WTC11 (cell line): ENCODE data around the gene USP47. TPM values are rescaled to one million over a fixed set of nuclear protein-coding genes. Genes with fewer than 3 reads are reported as not detected.

Experiments used
- ATAC-seq: fragments of 200-7000 bp; cut with Tn5 transposase; 2 replicates; pipeline ENCODE4 v1.10.0; 2021; ENCODE audit warnings: mild to moderate bottlenecking, moderate library complexity
- CTCF ChIA-PET: fragments of 300-600 bp; sonication (Branson Sonifier 250); formaldehyde crosslinking; loops from one replicate; lab custom pipeline; 2021; ENCODE audit warnings: antibody characterized with exemption; lab: Charles Lee
- POLR2A ChIA-PET: fragments of 350-600 bp; sonication (Branson Sonifier 250); formaldehyde crosslinking; loops from one replicate; lab custom pipeline; 2021; ENCODE audit warnings: antibody characterized with exemption; lab: Charles Lee
- DNase-seq: peaks from one replicate; pipeline ENCODE4 v3.0.0; 2021; ENCODE audit warnings: low spot score
- H3K27ac Mint-ChIP-seq: 2 replicates; pipeline ENCODE4 v1.8.0; 2021; ENCODE audit warnings: mixed read lengths
- H3K27me3 Mint-ChIP-seq: 2 replicates; pipeline ENCODE4 v1.8.0; 2021; ENCODE audit warnings: low read depth, mild to moderate bottlenecking, moderate library complexity, mixed read lengths
- H3K36me3 Mint-ChIP-seq: 2 replicates; pipeline ENCODE4 v1.8.0; 2021; ENCODE audit warnings: mixed read lengths
- H3K4me1 Mint-ChIP-seq: 2 replicates; pipeline ENCODE4 v1.8.0; 2022; ENCODE audit warnings: mixed read lengths
- H3K4me3 Mint-ChIP-seq: 2 replicates; pipeline ENCODE4 v1.8.0; 2021; ENCODE audit warnings: mild to moderate bottlenecking, moderate library complexity, mixed read lengths
- H3K9me3 Mint-ChIP-seq: 2 replicates; pipeline ENCODE4 v1.8.0; 2021; ENCODE audit warnings: mixed read lengths
- CBFB ChIP-seq: sonication (generic); formaldehyde crosslinking; IDR thresholded peaks from 2 replicates; pipeline ENCODE4 v1.8.1; 2022; ENCODE audit warnings: mild to moderate bottlenecking, low read depth, missing genetic modification reagents
- GRHL2 ChIP-seq: fragments of 250-450 bp; sonication (Bioruptor Pico); IDR thresholded peaks from 2 replicates; pipeline ENCODE4 v1.8.0; 2022; ENCODE audit warnings: mild to moderate bottlenecking, moderate library complexity; ENCODE audit not compliant: insufficient replicate concordance, severe bottlenecking
- HMGA2 ChIP-seq: fragments of 250-450 bp; sonication (Bioruptor Pico); IDR thresholded peaks from 2 replicates; pipeline ENCODE4 v1.4.0; 2021; ENCODE audit warnings: mild to moderate bottlenecking, moderate library complexity
- MYBL2 ChIP-seq: sonication (generic); formaldehyde crosslinking; IDR thresholded peaks from 2 replicates; pipeline ENCODE4 v1.8.1; 2023; ENCODE audit warnings: mild to moderate bottlenecking, moderate library complexity, missing genetic modification reagents
- NFATC4 ChIP-seq: fragments of 250-450 bp; sonication (Bioruptor Pico); IDR thresholded peaks from 2 replicates; pipeline ENCODE4 v1.9.0; 2021; ENCODE audit warnings: mild to moderate bottlenecking
- NFE2L1 ChIP-seq: sonication (generic); formaldehyde crosslinking; IDR thresholded peaks from 2 replicates; pipeline ENCODE4 v1.8.1; 2023; ENCODE audit warnings: missing genetic modification reagents
- NFYB ChIP-seq: sonication (generic); formaldehyde crosslinking; conservative IDR thresholded peaks from 2 replicates; pipeline ENCODE4 v1.8.0; 2022; ENCODE audit warnings: low read depth, missing genetic modification reagents
- OVOL2 ChIP-seq: fragments of 250-450 bp; sonication (Bioruptor Pico); IDR thresholded peaks from 2 replicates; pipeline ENCODE4 v1.9.0; 2021; ENCODE audit warnings: mild to moderate bottlenecking, borderline replicate concordance
- PRRX2 ChIP-seq: fragments of 250-450 bp; sonication (Bioruptor Pico); IDR thresholded peaks from 2 replicates; pipeline ENCODE4 v1.8.0; 2021; ENCODE audit warnings: mild to moderate bottlenecking
- SOX15 ChIP-seq: fragments of 250-450 bp; sonication (Bioruptor Pico); IDR thresholded peaks from 2 replicates; pipeline ENCODE4 v1.9.0; 2021; ENCODE audit warnings: mild to moderate bottlenecking
- ZNF219 ChIP-seq: sonication (generic); formaldehyde crosslinking; IDR thresholded peaks from 2 replicates; pipeline ENCODE4 v1.8.0; 2023; ENCODE audit warnings: missing genetic modification reagents, mild to moderate bottlenecking, borderline replicate concordance
- ZNF232 ChIP-seq: sonication (generic); formaldehyde crosslinking; IDR thresholded peaks from 2 replicates; pipeline ENCODE4 v1.8.0; 2022; ENCODE audit warnings: mild to moderate bottlenecking, missing genetic modification reagents
- total RNA-seq: library from RNA; stranded (reverse); gene quantifications from 3 replicates; pipeline ENCODE4 v1.2.3, GENCODE V29; 2021
- TF ChIP-seq, protein P1 (sequence below): fragments of 250-450 bp; sonication (Bioruptor Pico); IDR thresholded peaks from 2 replicates; pipeline ENCODE4 v1.9.0; 2021; ENCODE audit warnings: mild to moderate bottlenecking
- TF ChIP-seq, protein P2 (sequence below): fragments of 250-450 bp; sonication (Bioruptor Pico); IDR thresholded peaks from 2 replicates; pipeline ENCODE4 v1.9.0; 2021; ENCODE audit warnings: moderate library complexity, mild to moderate bottlenecking, inconsistent platforms, borderline replicate concordance
- TF ChIP-seq, protein P3 (sequence below): sonication (generic); formaldehyde crosslinking; IDR thresholded peaks from 2 replicates; pipeline ENCODE4 v1.8.1; 2023; ENCODE audit warnings: mild to moderate bottlenecking, missing genetic modification reagents
- TF ChIP-seq, protein P4 (sequence below): sonication (generic); formaldehyde crosslinking; IDR thresholded peaks from 2 replicates; pipeline ENCODE4 v1.8.1; 2023; ENCODE audit warnings: mild to moderate bottlenecking, missing genetic modification reagents
- TF ChIP-seq, protein P5 (sequence below): sonication (generic); formaldehyde crosslinking; IDR thresholded peaks from 2 replicates; pipeline ENCODE4 v1.8.0; 2023; ENCODE audit warnings: missing genetic modification reagents
- TF ChIP-seq, protein P6 (sequence below): sonication (generic); formaldehyde crosslinking; IDR thresholded peaks from 2 replicates; pipeline ENCODE4 v1.8.1; 2023; ENCODE audit warnings: mild to moderate bottlenecking, missing genetic modification reagents, moderate library complexity

USP47 gene
- total RNA-seq, 1 experiment from 2014 or later, result 19.7 TPM

DNA sequence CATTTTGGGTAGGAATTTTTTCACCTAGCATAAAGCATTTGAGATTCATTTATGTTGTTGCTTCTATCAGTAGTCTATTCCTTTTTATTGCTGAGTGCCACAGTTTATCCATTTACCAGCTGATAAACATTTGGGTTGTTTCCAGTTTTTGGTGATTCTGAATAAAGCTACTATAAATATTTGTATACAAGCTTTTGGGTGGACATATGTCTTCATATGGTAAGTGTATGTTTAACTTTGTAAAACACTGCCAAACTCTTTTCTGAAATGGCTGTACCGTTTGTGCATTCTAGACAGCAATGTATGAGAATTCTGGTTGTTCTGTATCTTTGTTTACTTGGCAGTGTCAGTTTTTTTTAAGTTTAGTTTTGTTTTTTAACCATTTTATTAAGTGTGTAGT lies 16.9 kb downstream of the USP47 start (continued):
- TF ChIP-seq, protein P1, sequence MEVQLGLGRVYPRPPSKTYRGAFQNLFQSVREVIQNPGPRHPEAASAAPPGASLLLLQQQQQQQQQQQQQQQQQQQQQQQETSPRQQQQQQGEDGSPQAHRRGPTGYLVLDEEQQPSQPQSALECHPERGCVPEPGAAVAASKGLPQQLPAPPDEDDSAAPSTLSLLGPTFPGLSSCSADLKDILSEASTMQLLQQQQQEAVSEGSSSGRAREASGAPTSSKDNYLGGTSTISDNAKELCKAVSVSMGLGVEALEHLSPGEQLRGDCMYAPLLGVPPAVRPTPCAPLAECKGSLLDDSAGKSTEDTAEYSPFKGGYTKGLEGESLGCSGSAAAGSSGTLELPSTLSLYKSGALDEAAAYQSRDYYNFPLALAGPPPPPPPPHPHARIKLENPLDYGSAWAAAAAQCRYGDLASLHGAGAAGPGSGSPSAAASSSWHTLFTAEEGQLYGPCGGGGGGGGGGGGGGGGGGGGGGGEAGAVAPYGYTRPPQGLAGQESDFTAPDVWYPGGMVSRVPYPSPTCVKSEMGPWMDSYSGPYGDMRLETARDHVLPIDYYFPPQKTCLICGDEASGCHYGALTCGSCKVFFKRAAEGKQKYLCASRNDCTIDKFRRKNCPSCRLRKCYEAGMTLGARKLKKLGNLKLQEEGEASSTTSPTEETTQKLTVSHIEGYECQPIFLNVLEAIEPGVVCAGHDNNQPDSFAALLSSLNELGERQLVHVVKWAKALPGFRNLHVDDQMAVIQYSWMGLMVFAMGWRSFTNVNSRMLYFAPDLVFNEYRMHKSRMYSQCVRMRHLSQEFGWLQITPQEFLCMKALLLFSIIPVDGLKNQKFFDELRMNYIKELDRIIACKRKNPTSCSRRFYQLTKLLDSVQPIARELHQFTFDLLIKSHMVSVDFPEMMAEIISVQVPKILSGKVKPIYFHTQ (CRISPR knock-in tag), result no peak

DNA sequence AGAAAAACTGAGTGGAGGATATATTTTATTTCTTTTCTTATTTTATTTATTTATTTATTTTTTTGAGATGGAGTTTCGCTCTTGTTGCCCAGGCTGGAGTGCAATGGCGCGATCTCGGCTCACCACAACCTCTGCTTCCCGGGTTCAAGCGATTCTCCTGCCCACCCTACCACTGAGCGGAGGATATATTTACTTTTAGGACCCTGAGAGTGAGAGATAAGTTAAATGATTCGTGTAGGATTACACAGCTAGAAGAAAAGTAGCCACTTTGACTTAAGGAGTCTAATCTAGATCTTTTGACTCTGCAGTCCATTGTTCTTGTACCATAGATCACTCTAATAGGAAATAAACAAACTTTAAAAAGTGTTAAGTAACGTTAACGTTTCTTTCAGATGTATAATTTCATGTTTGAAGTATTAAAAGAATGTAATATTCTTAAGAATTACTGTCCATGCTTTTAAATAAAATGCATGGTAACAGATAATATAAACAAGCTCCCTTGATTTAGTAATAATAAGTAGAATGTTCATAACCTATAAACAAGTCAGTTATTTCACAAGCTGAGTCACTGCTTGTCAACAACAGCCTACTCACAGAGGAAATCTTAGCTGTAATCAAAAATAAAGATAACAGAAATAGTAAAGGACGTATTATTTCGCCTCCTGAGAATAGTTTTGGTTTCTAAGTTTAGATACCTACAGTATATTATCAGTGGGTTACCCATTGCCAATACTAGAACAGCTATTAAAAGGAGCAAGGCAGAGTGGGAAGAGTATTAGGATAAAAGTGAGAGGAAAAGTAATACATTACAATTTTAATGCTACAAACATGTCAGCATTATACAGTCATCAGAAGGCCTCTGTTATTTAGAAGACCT lies 18.6 kb downstream of the USP47 start:
- no peaks in the 10 kb centered on the region for H3K36me3 Mint-ChIP-seq
- no peaks in the 10 kb centered on the region for H3K9me3 Mint-ChIP-seq
- CTCF ChIA-PET, result interaction anchor here (1.2 kb wide), 1 partner anchor 11 kb away, joined by 3 read pairs; no protein-coding TSS in a partner anchor
- peaks cover 37% of the 10 kb centered on the region for H3K4me1 Mint-ChIP-seq
- DNase-seq (no peak), ATAC-seq (no peak)
- H3K4me3 Mint-ChIP-seq, result no peak overlapping the region
- POLR2A ChIA-PET, result no interaction called here
- no peak for TF ChIP-seq NFYB (CRISPR knock-in tag)
- TF ChIP-seq GRHL2 (CRISPR knock-in tag), result no peak
- TF ChIP-seq SOX15 (CRISPR knock-in tag), result no peak
- TF ChIP-seq, protein P2, sequence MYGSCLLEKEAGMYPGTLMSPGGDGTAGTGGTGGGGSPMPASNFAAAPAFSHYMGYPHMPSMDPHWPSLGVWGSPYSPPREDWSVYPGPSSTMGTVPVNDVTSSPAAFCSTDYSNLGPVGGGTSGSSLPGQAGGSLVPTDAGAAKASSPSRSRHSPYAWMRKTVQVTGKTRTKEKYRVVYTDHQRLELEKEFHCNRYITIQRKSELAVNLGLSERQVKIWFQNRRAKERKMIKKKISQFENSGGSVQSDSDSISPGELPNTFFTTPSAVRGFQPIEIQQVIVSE, result no peak
- TF ChIP-seq OVOL2 (CRISPR knock-in tag), result no peak
- TF ChIP-seq ZNF219 (CRISPR knock-in tag), result no peak
- no peak for TF ChIP-seq MYBL2 (CRISPR knock-in tag)
- no peak for TF ChIP-seq CBFB (CRISPR knock-in tag)
- TF ChIP-seq NFE2L1 (CRISPR knock-in tag), result no peak
- TF ChIP-seq PRRX2, result no peak
- TF ChIP-seq, protein P3, sequence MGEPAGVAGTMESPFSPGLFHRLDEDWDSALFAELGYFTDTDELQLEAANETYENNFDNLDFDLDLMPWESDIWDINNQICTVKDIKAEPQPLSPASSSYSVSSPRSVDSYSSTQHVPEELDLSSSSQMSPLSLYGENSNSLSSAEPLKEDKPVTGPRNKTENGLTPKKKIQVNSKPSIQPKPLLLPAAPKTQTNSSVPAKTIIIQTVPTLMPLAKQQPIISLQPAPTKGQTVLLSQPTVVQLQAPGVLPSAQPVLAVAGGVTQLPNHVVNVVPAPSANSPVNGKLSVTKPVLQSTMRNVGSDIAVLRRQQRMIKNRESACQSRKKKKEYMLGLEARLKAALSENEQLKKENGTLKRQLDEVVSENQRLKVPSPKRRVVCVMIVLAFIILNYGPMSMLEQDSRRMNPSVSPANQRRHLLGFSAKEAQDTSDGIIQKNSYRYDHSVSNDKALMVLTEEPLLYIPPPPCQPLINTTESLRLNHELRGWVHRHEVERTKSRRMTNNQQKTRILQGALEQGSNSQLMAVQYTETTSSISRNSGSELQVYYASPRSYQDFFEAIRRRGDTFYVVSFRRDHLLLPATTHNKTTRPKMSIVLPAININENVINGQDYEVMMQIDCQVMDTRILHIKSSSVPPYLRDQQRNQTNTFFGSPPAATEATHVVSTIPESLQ (CRISPR knock-in tag), result no peak
- 0 out of 2 replicates have a peak overlapping the region, but pooled peaks have one; percentile 31 for H3K27ac Mint-ChIP-seq
- no peaks in the 10 kb centered on the region for H3K27me3 Mint-ChIP-seq

DNA sequence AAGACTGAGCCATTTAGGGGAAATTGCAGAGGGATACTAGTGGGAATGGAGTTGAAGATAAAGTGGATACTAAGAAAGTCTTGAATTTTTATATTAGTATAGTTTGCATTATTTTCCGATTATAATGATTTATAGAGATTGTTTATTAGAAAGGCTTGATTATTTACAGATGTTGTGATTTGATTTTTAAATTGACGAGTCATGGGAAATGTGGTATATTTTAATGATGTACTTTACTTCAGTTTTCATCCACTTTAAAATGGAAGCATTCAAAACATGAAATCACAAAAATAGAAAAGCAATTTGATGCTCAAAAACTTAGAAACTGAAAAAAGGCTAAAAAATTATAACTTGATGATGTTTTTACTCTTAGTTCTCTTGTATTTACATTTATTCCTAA lies 21.2 kb downstream of the USP47 start:
- H3K9me3 Mint-ChIP-seq, result peaks cover 3% of the 10 kb centered on the region
- no peak overlapping the region for H3K4me3 Mint-ChIP-seq
- H3K36me3 Mint-ChIP-seq, result peaks cover 2% of the 10 kb centered on the region; the same call in 1 of the 2 replicates
- DNase-seq, result no peak
- CTCF ChIA-PET, result no interaction called here
- no peak overlapping the region for H3K27ac Mint-ChIP-seq
- TF ChIP-seq ZNF232 (no peak), NFATC4 (no peak)
- TF ChIP-seq, all 79 proteins: peak for 0
- Mint-ChIP-seq H3K4me1 (peaks cover 40% of the 10 kb centered on the region), H3K27me3 (no peaks in the 10 kb centered on the region)
- POLR2A ChIA-PET, result no interaction called here
- ATAC-seq, result no peak

DNA sequence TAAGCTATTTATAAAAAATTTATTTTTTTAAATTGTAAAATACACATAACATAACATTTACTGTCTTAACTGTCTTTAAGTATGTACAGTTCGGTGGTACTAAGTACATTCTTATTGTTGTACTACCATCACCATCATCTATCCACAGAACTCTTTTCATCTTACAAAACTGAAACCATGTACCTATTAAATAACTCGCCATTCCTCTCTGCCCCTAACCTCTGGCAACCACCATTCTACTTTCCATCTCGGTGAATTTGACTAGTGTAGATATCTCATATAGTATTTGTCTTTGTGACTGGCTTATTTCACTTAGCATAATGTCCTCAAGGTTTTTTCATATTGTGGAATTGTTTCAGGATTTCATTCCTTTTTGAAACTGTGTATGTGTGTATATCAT lies 22.6 kb downstream of the USP47 start:
- TF ChIP-seq, protein P4, sequence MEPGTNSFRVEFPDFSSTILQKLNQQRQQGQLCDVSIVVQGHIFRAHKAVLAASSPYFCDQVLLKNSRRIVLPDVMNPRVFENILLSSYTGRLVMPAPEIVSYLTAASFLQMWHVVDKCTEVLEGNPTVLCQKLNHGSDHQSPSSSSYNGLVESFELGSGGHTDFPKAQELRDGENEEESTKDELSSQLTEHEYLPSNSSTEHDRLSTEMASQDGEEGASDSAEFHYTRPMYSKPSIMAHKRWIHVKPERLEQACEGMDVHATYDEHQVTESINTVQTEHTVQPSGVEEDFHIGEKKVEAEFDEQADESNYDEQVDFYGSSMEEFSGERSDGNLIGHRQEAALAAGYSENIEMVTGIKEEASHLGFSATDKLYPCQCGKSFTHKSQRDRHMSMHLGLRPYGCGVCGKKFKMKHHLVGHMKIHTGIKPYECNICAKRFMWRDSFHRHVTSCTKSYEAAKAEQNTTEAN (CRISPR knock-in tag), result no peak
- TF ChIP-seq SOX15 (CRISPR knock-in tag) (no peak), HMGA2 (CRISPR knock-in tag) (no peak)
- TF ChIP-seq, protein P5, sequence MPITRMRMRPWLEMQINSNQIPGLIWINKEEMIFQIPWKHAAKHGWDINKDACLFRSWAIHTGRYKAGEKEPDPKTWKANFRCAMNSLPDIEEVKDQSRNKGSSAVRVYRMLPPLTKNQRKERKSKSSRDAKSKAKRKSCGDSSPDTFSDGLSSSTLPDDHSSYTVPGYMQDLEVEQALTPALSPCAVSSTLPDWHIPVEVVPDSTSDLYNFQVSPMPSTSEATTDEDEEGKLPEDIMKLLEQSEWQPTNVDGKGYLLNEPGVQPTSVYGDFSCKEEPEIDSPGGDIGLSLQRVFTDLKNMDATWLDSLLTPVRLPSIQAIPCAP (CRISPR knock-in tag), result no peak
- TF ChIP-seq, protein P6, sequence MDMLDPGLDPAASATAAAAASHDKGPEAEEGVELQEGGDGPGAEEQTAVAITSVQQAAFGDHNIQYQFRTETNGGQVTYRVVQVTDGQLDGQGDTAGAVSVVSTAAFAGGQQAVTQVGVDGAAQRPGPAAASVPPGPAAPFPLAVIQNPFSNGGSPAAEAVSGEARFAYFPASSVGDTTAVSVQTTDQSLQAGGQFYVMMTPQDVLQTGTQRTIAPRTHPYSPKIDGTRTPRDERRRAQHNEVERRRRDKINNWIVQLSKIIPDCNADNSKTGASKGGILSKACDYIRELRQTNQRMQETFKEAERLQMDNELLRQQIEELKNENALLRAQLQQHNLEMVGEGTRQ (CRISPR knock-in tag), result no peak
- Mint-ChIP-seq H3K4me1 (peaks cover 35% of the 10 kb centered on the region), H3K9me3 (peaks cover 3% of the 10 kb centered on the region), H3K4me3 (no peak overlapping the region), H3K27me3 (peaks cover 3% of the 10 kb centered on the region; the same call in 1 of the 2 replicates), H3K27ac (no peak overlapping the region), H3K36me3 (peaks cover 2% of the 10 kb centered on the region; the same call in 1 of the 2 replicates)
- DNase-seq, result no peak
- ChIA-PET CTCF (interaction anchor here (1.6 kb wide), 1 partner anchor 15 kb away, joined by 5 read pairs; no protein-coding TSS in a partner anchor), POLR2A (no interaction called here)
- no peak for ATAC-seq
